HG03439 (cell line): ENCODE data around the gene ZBTB16.

Source experiments
- ATAC-seq: cut with Tn5 transposase; IDR thresholded peaks from one replicate; pipeline ENCODE4 v1.9.1; 2021; ENCODE audit warnings: mild to moderate bottlenecking, moderate library complexity; ENCODE audit not compliant: unreplicated experiment

Gene ZBTB16

GRCh38 chr11:114291842-114292680 lies 232.6 kb downstream of the ZBTB16 start:
- no peak for ATAC-seq

GRCh38 chr11:114293201-114293711 lies 233.7 kb downstream of the ZBTB16 start:
- no peak for ATAC-seq

- no peak for ATAC-seq
These were observed 236.4 kb downstream of the ZBTB16 start, which contains the start of gene NNMT for GRCh38 chr11:114295676-114296604. TSS of gene NNMT (plus strand) at chr11:114296399. CDS start at chr11:114296557, 158 bp downstream.

- ATAC-seq = no peak
These were observed 237.3 kb downstream of the ZBTB16 start for GRCh38 chr11:114296605-114297372.

- no peak for ATAC-seq
These were observed 238.5 kb downstream of the ZBTB16 start for GRCh38 chr11:114297806-114298709.

DNA sequence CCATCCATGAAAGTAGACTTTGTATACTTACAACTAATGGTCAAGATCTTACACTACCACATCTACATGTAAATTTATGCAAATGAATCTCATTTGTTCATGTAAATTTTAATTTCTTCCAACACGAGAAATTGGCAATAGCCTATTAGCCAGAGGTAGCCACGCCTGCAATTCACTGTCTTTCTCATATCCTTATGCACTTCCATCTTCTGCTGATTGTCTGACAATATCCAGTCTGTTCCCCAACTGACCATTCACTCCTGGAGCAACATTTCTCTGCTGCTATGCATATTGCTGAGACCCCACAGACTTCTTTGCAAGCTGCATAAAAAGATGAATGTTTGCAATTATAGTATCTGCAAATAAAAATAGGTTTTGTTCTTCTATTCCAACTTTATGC lies 239.2 kb downstream of the ZBTB16 start:
- ATAC-seq = no peak
